Femur (tissue), 1 donor: ENCODE measurements around the gene GOLT1B.
"Not testable (repeated sequence)": the region's sequence is repeated elsewhere in the genome, so short reads cannot be mapped to it uniquely, and the experiment has no call there.

Experiments
- DNase-seq: peaks from one replicate; pipeline ENCODE4 v3.0.0-alpha.2; 2017

The GOLT1B gene, protein sequence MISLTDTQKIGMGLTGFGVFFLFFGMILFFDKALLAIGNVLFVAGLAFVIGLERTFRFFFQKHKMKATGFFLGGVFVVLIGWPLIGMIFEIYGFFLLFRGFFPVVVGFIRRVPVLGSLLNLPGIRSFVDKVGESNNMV

DNA sequence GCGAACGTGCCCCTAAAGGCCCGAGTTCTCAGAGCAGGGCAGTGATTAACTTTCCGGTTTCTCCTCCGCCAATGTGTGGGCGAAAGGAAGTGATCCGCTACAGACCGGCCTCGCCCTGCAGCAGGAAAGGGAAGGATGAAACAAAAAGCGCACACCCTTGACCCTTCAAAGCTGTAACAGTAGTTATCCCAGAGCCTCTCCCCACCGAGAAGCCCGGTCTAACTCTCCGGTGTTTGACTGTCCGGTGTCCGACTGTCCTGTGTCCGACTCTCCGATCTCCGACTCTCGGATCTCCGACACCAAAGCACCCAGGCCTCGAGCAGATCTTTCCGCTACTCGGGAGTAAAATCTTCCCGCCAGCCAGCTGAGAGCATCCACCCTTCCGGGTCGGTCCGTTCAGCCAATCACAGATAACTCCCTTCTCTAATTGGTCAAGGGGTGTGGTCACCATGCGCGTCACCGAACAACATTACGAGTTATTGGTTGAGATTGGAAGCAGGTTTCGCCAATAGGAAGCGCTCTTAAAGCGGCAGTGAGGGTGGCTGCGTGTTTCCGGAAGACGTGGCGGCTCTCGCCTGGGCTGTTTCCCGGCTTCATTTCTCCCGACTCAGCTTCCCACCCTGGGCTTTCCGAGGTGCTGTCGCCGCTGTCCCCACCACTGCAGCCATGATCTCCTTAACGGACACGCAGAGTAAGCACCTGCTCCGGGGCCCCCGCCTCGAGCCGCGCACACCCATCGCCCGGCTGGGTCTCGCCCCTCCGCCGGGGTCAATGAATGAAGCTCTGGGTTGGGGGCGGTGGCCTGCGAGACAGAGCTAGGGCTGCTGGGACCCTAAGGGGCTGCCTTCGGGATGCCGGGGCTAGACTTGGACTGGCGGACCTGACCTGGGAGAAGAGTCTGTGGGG is at the start of gene GOLT1B, which contains the start of gene RECQL:
Gene GOLT1B, plus strand, starts transcription at position 532 of the 906 bp plus-strand sequence. Its CDS starts 135 bp downstream, at position 667.
Gene RECQL, minus strand, starts transcription at position 378 of the 906 bp plus-strand sequence. CDS start 2,065 bp downstream, outside the sequence.
- peak; percentile 97 for DNase-seq

DNA sequence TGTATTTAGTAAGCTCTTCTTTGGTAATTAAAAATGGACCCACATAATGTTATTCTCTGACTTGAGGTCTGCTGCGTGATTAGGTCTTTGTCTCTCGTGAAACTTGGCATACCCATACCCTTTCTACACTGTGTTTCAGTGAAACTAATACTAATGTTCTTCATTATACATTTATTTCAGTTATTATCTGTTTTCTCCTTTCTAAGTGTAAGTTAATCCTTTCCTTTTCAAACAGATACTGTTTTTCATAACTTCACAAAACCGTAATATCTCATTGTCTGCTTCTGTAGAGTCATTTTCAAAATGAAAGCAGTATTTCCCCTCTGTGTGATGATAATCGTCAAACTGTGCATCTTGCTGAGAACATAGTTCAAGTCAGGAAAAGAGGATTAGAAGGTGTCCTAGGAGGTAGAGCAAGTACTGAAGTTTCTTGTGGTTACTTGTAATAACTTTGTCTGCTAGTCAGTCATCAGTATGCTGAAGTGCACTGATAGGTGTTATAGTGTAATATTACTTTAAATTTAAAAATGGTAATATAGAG is 48.2 kb upstream of the GOLT1B start:
- no peak for DNase-seq

DNA sequence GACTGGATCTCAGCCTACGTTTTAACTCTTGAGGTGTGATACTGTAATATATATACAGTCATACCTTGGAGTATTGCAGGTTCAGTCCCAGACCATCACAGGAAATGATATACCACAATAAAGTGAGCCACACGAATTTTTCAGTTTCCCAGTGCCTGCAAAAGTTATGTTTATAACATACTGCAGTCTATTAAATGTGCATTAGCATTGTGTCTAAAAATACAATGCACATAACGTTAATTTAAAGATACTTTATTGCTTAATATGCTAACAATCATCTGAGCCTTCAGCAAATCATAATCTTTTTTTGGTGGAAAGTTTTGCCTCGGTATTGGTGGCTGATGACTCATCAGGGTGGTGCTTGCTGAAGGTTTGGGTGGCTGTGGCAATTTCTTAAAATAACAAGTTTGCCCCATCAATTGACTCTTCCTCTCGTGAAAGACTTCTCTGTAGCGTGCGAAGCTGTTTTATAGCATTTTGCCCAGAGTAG is 45.3 kb upstream of the GOLT1B start:
- no peak for DNase-seq

DNA sequence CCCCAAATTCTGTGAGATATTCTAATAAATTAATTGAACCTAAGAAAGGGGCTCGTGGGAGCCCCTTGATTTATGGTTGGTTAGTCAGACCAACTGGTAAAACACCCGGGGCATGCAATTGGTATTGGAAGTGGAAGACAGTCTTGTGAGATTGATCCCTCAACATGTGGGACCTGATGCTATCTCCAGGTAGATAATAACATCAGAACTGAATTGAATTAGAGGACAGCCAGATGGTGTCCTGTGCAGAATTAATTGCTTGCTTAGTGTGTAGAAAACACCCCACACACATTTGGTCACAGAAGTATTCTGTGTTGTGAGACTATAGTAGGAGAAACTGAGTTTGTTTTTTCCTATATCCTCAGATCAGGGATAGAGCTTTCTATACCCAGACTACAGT is 42.1 kb upstream of the GOLT1B start:
- DNase-seq, result no peak

DNA sequence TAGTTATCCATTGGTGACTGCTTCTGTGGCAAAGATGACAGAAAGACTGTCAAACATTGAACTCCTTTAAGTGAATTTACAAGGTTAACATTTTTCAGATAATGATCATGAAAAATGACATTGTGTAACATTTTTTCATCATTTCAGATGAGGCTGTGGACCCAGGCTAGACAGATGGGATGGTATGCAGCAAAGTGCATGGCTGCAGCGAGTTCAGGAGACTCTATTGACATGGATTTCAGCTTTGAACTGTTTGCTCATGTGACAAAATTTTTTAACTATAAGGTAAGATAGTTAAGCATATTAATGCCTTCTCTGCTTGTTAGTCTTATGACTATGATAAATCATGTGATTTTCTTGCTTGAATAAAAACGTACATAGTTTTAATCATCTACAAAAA is 34.3 kb upstream of the GOLT1B start:
- DNase-seq, result not testable (repeated sequence)

DNA sequence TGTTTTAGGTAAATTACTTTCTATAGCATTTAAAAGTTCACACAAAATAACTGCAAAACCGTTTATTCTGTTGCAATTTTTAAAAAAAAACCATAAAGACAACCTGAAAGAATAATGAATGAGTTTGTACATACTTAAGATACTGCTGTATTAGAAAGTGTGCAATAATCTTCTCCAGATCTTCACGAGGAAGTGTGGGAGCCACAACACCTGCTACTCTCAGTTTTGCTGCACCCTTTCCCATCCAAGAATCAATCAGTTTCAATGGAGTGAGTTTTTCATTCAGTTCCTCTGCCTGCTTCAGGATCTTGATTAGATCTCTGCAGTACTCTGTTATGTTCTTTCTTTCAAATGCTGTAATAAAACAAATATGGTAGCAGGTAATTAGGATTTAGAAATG is 30.3 kb upstream of the GOLT1B start:
- DNase-seq, result no peak

DNA sequence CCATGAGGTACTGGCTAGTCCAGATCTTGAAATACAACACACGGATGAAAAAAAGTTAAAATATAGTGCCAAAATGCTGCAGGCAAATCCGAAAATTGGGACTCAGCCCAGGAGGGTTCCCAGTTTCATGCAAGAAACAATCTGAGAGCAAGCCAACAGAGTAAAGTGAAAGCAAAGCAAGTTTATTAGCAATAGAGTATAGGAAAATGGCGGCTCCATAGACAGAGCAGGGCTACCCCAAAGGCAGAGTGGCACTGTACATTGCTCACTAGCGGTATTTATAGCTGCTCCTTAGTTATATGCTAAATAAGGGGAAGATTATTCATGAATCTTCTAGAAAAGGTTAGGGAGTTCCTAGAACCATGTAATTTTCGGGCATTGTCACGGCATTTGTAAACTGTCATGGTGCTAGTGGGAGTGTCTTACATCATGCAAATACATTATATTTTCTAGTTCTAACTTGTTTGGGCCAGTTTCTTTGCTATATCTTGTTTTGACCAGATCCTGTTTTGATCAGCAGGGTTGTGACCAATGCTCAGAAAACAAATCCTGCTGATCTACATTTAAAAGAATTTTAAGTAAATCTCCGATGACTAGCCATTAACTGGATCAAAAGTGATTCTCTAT is 29.3 kb upstream of the GOLT1B start:
- DNase-seq, result no peak

DNA sequence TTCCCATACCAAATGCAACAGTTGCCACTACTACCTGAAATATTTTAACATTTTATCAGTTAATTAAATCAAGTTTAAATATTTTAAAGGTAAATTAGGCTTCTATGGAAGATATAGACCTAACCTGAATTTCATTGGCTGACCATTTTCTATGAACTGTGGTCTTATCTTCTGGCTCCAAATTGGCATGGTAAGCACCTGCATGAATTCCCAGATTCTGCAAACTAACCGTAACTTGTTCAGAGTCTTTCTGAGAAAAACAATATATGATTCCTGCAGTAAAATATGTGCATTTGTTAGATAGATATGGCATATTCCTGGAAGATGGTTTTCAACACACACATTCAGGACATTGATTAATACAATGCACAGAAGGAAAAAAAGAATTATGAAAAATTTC is 26.0 kb upstream of the GOLT1B start:
- DNase-seq, result no peak

DNA sequence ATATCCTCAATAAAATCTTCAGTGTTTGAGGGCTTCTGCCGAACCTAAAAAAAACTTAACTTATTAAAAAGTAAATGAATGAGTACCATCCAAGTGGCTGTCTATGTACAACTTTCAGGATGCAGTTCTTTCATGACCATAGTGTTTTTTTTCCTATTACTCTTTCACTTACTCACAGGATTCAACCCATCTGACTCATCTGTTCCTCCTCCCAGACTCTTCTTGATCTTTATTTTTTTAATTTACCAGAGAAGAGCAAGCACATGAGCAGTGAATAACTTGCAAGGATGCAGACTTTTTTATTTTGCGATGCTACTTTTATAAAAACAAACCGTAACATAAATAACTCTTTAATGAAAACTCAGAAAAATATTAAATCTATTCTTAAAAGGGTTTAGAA is 24.6 kb upstream of the GOLT1B start:
- no peak for DNase-seq

DNA sequence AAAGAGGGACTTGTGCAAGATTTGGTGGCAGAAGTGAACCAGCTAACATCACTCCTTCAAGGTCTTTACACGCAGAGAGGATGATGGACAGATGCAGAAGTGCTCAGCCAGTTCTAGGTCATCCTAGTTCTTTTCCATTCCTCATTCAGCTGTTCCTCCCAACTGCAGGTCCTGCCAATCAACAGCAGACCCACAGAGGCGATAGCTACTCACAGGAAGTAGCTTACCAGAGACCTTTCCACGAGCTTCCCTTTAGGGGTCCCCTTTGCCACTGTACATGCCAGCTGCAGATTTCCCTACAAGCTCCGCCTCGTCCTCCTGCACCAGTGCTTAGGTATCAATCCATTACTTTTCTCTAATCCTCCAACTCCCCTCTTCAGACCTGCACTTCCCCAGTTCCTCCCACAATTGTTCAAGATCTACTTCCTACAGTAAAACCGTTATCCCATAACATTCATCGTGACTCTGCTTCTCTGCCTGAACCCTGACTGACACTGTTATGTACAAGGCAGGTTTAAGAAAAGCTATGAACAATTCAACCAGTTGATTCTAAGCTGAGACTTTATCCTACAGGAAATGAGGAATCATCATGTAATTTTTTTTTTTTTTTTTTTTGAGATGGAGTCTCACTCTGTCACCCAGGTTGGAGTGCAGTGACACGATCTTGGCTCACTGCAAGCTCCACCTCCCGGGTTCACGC is 22.7 kb upstream of the GOLT1B start:
- no peak for DNase-seq

DNA sequence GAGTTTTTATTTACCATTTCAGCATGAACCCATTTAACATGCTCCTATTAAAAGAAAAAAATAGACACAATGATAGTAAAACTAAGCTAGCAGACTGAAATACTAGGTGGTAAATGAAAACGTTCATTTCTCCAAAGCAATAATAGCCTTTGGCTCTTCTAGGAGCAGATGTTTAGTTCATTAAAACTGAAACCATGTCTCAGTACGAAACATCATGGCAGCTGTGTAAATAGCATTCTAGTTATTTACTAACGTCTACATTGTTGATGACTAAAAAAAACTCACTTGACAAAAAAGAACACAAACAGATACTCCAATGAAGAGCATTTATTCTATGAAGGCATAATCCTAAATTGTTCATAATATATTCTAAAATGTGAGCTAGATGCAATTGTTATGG is 18.1 kb upstream of the GOLT1B start:
- no peak for DNase-seq

DNA sequence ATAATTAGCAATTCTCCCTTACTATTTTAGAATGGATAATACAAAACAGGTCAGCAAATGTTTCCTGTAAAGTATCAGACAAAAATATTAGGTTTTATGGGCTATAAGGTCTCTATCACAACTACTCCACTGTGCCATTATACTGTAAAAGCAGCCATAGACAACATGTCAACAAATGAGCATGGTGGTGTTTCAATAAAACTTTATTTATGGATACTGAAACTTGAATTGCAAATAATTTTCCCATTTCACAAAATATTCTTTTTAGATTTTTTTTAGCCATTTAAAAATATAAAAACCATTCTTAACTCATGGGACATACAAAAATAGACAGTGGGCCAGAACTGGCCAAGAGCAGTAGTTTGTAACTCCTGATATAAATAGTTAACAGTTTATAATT is 15.6 kb upstream of the GOLT1B start:
- DNase-seq, result no peak

DNA sequence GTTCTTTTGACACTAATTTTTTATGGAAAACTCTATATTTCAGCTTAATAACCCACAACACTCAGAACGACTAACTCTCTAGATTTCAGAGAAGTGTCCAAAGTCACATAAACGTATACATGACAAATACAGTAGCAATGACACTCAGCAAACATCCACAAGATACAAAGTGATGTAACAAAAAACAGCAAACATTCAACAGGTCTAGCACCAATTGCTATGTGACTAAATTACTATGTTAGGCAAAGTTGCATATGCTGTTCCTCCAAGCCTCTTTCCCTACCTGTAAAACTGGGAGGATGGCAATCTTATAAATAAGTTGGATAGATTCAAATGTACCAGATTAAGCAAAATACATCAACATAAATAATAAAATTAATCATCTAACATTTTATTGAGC is 1.8 kb upstream of the GOLT1B start:
- DNase-seq, result no peak

DNA sequence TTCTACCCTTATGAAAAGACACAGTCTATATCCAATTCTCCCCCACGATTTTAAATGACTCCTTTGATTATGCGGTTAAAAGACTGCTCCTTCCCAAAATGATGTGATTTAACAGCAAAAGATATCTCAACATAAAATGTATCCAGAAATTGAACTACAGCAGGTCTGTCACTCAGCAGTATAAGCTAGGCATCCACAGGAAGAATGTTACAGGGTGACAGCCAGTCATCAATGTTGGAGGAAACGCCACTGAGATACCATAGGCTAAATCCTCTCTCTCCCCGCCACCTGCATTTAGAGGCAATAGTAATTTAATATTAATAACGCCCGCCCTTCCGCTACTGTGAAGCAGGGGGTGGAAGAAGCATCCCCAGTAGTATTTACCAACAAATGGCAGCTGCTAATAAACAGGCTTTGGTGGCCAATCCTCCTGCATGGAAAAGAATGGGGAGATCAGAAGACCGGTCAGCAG is 767 bp upstream of the GOLT1B start:
- DNase-seq, result no peak

DNA sequence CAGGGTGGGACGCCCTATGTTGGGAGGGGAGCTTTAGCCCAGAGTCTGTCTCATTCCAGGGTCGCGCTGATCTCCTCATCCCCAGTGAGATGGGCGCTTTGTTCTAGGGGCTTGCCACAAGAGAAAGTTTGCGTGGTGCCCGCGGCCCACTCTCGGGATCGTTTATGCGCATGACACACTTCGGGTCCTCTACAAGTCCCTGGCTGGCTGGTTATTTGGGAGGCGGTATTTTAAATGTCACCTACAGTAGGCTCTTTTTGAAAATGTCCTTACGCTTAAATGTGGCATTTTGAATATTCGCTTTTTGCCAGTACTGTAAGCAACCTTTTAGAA is 541 bp downstream of the GOLT1B start:
- no peak for DNase-seq

DNA sequence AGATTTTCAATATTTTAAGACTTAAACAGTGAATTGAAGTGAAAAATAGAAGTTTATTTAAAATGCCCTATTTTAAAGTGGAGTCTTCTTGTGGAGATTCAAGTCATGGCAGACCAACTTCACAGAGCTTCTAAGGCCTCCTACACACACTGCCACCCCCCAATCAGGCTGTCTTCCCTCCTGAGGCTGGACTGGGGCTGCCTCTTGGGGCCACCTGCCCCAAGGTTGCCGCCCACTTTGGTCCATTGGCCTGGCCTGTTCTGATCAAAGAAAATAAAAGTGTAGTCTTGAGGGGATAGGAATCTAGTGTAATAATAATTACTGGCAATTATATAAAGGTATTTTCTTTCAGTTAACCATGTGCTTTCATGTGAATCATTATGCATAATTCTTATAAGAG is 1.3 kb downstream of the GOLT1B start:
- no peak for DNase-seq

DNA sequence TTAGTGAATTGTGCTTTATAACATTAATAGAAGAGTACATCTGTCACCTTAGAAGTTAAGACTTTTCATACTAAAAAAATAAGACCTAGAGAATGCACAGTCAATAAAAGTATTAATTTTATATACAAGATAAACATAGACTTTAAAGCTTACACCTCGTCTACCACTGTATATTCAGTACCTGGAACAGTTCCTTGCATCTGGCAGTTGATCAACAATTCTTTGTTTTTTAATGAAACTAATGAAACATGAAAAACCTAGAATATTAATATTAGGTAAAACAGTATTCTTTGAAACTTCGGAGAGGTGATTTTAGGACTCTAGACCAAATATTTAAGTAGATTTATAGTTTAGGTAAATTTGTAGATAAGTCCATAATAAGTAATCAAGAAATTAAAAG is 4.3 kb downstream of the GOLT1B start:
- no peak for DNase-seq

DNA sequence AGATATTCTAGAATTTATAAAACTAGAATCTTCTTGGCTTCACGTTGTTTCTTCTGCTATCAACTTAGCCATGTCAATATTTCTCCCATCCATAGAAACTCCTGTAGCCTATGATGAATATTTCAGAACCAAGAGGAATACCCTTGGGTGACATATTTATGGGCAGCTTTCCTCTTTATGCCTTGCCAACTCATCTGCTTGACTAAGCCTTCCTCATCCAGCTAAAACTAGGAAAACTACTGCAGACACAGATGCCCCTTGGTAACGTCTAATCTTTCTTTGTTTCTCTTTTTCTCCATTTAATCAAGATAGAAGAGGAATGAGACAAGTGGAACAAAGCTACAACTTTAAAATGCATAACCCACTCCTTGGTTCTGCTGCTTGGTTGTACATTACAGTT is 6.3 kb downstream of the GOLT1B start:
- DNase-seq, result no peak

DNA sequence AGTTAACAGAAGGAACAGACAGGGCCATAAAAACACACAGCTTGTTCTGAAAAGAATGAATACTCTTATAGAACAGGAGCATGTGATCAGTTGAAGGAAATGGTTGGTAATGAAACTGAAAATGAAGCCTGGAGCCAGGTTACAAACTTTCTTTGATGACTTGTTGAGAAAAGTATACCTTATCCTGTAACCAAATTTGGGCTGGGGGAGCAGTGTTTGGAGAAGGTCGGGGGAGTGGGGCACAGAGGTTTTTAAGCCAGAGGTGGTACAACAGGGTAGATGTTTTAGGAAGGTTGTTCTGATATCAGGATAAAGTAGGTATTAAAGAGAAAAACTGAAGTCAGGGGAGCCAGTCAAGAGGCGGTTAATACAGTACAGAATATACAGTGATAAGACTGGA is 8.2 kb downstream of the GOLT1B start:
- DNase-seq, result no peak

DNA sequence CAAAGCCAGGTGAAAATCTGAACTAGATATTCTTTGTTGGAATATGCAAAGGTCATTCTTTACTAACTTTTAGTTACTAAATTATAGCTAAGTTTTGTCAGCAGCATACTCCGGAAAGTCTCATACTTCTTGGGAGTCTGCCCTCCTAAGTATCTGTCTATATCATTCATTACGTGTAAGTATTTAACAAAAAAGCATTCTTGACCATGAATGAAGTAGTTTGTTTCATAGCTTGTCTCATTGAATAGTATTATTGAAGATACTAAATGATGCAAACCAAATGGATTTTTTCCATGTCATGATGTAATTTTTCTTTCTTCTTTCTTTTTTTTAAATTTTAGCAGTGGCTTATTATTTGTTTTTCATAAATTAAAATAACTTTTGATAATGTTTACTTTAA is 14.7 kb downstream of the GOLT1B start:
- no peak for DNase-seq

DNA sequence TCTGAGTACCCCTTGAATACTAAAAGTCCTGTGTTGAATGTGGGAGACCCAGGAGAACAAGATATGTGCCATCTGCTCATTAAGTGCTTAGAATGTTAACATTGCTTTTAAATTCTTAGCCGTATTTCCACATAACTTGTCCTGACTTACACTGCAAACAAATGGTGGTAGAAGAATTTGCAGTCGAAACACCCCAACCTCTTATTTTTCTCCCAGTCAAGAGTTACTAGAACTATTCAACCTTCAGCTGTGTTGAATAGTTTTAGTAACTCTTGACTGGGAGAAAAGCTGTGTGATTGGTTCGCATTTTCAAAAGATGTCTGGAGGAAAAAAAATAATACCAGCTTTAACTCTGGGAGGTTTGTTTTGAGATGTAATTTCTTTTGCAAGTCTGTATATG is 16.9 kb downstream of the GOLT1B start:
- DNase-seq, result no peak

DNA sequence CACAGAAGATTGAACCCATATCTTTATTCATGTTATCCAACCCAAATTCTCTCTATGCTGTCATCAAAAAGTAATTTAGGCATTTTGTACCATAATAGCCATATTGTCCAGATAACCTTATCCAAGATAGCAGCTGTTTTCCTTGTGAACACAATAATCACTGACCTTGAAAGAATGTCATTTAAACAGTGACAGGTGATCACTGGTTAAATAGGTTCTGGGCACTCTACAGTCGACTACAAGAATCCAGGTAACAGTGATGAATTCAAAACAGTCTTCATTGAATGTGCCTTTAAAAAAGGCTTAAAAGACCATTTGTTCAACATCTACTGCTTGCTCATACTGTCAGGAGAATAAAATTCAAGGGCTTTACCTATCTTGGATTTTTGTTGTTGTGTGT is 20.0 kb downstream of the GOLT1B start:
- DNase-seq, result no peak

DNA sequence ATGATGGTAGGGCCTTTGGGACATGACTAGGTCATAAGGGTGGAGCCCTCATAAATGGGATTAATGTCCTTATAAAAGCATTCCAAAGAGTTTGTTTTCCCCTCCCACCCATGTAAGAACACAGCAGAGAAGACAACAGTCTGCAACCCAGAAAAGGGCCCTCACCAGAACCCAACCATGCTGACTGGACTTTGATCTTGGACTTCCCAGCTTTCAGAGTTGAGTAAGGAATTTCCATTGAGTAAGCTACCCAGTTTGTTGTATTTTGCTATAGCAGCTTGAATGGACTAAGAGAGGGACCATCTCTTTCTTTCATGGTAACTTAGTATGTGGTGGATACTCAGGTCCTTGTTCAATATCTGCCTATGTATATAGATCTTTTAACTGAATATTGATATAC is 21.6 kb downstream of the GOLT1B start:
- no peak for DNase-seq
